HCT116 (cell line): ENCODE measurements around the gene C1orf115. TPM values are rescaled to one million over a fixed set of nuclear protein-coding genes. Genes with fewer than 3 reads are reported as not detected.

Experiments
- ATAC-seq: fragments of 200-7000 bp; cut with Tn5 transposase; 2 replicates; pipeline ENCODE4 v1.9.1; 2020; ENCODE audit warnings: mild to moderate bottlenecking, moderate library complexity
- BruUV-seq: library from RNA; stranded (reverse); fragments of 400-500 nt; replicated peaks from 2 replicates; lab custom pipeline; 2021; lab: Mats Ljungman, UMichigan
- CTCF ChIA-PET: fragments of 300-600 bp; sonication (Branson Sonifier 250); formaldehyde crosslinking; loops from one replicate; lab custom pipeline; 2021; ENCODE audit warnings: antibody characterized with exemption; lab: Charles Lee
- POLR2A ChIA-PET: fragments of 300-600, 350-600 bp; sonication (Branson Sonifier 250); formaldehyde crosslinking; loops from one replicate; lab custom pipeline; 2021; ENCODE audit warnings: antibody characterized with exemption; lab: Charles Lee
- RAD21 ChIA-PET, 2 experiments: fragments of 300-600 bp; sonication (Branson Sonifier 250); formaldehyde crosslinking; loops; one replicate each; lab custom pipeline; 2023; ENCODE audit warnings: low total read pairs in 2 of 2; ENCODE audit not compliant: uncharacterized antibody in 2 of 2, unreplicated experiment in 2 of 2, low non-redundant PET in 1 of 2; lab: Charles Lee
- DNase-seq: peaks from one replicate; pipeline ENCODE4 v3.0.0-alpha.2; 2010; ENCODE audit warnings: low read depth, low spot score
- H2AFZ ChIP-seq: fragments of 200-600 bp; shearing (Covaris generic), sonication (generic); 2 replicates; pipeline ENCODE4 v1.6.1; 2017; ENCODE audit warnings: low read depth, mixed run types, mixed read lengths, antibody characterized with exemption, low read length; ENCODE audit not compliant: poor library complexity, severe bottlenecking
- H3K27ac ChIP-seq: 2 replicates; pipeline ENCODE4 v1.5.1; 2012; ENCODE audit warnings: low read depth, low read length
- H3K27me3 ChIP-seq: fragments of 200-600 bp; sonication (generic); 2 replicates; pipeline ENCODE4 v1.6.1; 2016; ENCODE audit warnings: mixed run types, low read length, mixed read lengths; ENCODE audit not compliant: insufficient read depth
- H3K36me3 ChIP-seq, 2 experiments: fragments of 200-500 bp in 1 of 2; fragments of 200-600 bp in 1 of 2; sonication (Bioruptor generic) in 1 of 2; sonication (generic) in 1 of 2; 2 replicates each; pipeline versions ENCODE4 v1.5.1 to v1.6.1; 2014 to 2016; ENCODE audit warnings: low read length in 2 of 2, inconsistent platforms in 1 of 2, mixed read lengths in 1 of 2, mixed run types in 1 of 2; ENCODE audit not compliant: insufficient read depth in 2 of 2, control insufficient read depth in 1 of 2
- H3K4me1 ChIP-seq, 2 experiments: fragments of 200-600 bp in 1 of 2; sonication (generic) in 1 of 2; 2 replicates each; pipeline versions ENCODE4 v1.5.1 to v1.6.1; 2012 to 2017; ENCODE audit warnings: low read length in 2 of 2, inconsistent platforms in 1 of 2, mild to moderate bottlenecking in 1 of 2, mixed read lengths in 1 of 2, mixed run types in 1 of 2, moderate library complexity in 1 of 2; ENCODE audit not compliant: insufficient read depth in 2 of 2, control insufficient read depth in 1 of 2
- H3K4me2 ChIP-seq: fragments of 200-600 bp; sonication (generic); 2 replicates; pipeline ENCODE4 v1.6.1; 2017; ENCODE audit warnings: mixed run types, low read length, mixed read lengths
- H3K4me3 ChIP-seq, 2 experiments: fragments of 200-600 bp in 1 of 2; sonication (generic) in 1 of 2; replicated peaks in 1 of 2; 2 replicates each; pipeline ENCODE4 v1.5.1; 2011 to 2016; ENCODE audit warnings: low read length in 2 of 2, control low read depth in 1 of 2, low read depth in 1 of 2, mild to moderate bottlenecking in 1 of 2, mixed read lengths in 1 of 2, mixed run types in 1 of 2
- H3K79me2 ChIP-seq: fragments of 200-600 bp; sonication (generic); 2 replicates; pipeline ENCODE4 v1.6.1; 2017; ENCODE audit warnings: mild to moderate bottlenecking, mixed run types, low read length, moderate library complexity, mixed read lengths; ENCODE audit not compliant: insufficient read depth
- H3K9ac ChIP-seq: fragments of 200-600 bp; sonication (generic); 2 replicates; pipeline ENCODE4 v1.6.1; 2016; ENCODE audit warnings: low read length, mixed read lengths
- H3K9me2 ChIP-seq: fragments of 200-600 bp; sonication (generic), shearing (Covaris generic); 2 replicates; pipeline ENCODE4 v1.6.1; 2017; ENCODE audit warnings: mixed run types, mild to moderate bottlenecking, moderate library complexity; ENCODE audit not compliant: insufficient read depth
- H3K9me3 ChIP-seq, 2 experiments: fragments of 200-500 bp in 1 of 2; fragments of 200-600 bp in 1 of 2; sonication (Bioruptor generic) in 1 of 2; sonication (generic) in 1 of 2; 2 replicates each; pipeline ENCODE4 v1.6.1; 2014 to 2017; ENCODE audit warnings: low read length in 2 of 2, mixed read lengths in 2 of 2, inconsistent platforms in 1 of 2, low read depth in 1 of 2, mild to moderate bottlenecking in 1 of 2, mixed run types in 1 of 2, moderate library complexity in 1 of 2; ENCODE audit not compliant: control insufficient read depth in 1 of 2, insufficient read depth in 1 of 2
- H4K20me1 ChIP-seq: fragments of 200-600 bp; sonication (generic), shearing (Covaris generic); 2 replicates; pipeline ENCODE4 v1.6.1; 2017; ENCODE audit warnings: mixed run types, mild to moderate bottlenecking, moderate library complexity; ENCODE audit not compliant: insufficient read depth
- ATF3 ChIP-seq: IDR thresholded peaks from 2 replicates; pipeline ENCODE4 v1.6.1; 2012
- CEBPB ChIP-seq: IDR thresholded peaks from 2 replicates; pipeline ENCODE4 v1.6.1; 2012; ENCODE audit warnings: low read depth
- CTCF ChIP-seq, 3 experiments: fragments of 200-600 bp in 1 of 3; sonication (generic) in 1 of 3; IDR thresholded peaks in 2 of 3; conservative IDR thresholded peaks in 1 of 3; 2 replicates each; pipeline ENCODE4 v1.5.1; 2012 to 2017; ENCODE audit warnings: low read depth in 2 of 3, low read length in 2 of 3, antibody characterized with exemption in 1 of 3, borderline replicate concordance in 1 of 3, control low read depth in 1 of 3, mild to moderate bottlenecking in 1 of 3, mixed read lengths in 1 of 3, mixed run types in 1 of 3, moderate library complexity in 1 of 3; ENCODE audit not compliant: insufficient read depth in 1 of 3
- EGR1 ChIP-seq: IDR thresholded peaks from 2 replicates; pipeline ENCODE4 v1.6.1; 2012; ENCODE audit warnings: low read depth
- EZH2 ChIP-seq: fragments of 200-600 bp; sonication (generic); IDR thresholded peaks from 2 replicates; pipeline ENCODE4 v1.6.1; 2017; ENCODE audit warnings: antibody characterized with exemption, mixed run types
- FOSL1 ChIP-seq: IDR thresholded peaks from 2 replicates; pipeline ENCODE4 v1.6.1; 2012; ENCODE audit warnings: low read depth
- JUND ChIP-seq: IDR thresholded peaks from 2 replicates; pipeline ENCODE4 v1.6.1; 2012
- POLR2A ChIP-seq: IDR thresholded peaks from 2 replicates; pipeline ENCODE4 v1.7.0; 2011; ENCODE audit warnings: borderline replicate concordance; ENCODE audit not compliant: insufficient read depth, insufficient read length; ENCODE audit errors: extremely low read depth
- POLR2AphosphoS5 ChIP-seq: IDR thresholded peaks from 2 replicates; pipeline ENCODE4 v1.6.1; 2011; ENCODE audit warnings: mild to moderate bottlenecking, low read depth, low read length, moderate library complexity
- RAD21 ChIP-seq: IDR thresholded peaks from 2 replicates; pipeline ENCODE4 v1.6.1; 2012; ENCODE audit warnings: low read depth, mild to moderate bottlenecking
- SIN3A ChIP-seq: IDR thresholded peaks from 2 replicates; pipeline ENCODE4 v1.6.1; 2012; ENCODE audit warnings: low read depth
- SRF ChIP-seq: IDR thresholded peaks from 2 replicates; pipeline ENCODE4 v1.6.1; 2012; ENCODE audit warnings: low read depth
- TCF7L2 ChIP-seq: IDR thresholded peaks from 2 replicates; pipeline ENCODE4 v1.7.0; 2011; ENCODE audit warnings: borderline replicate concordance, inconsistent platforms; ENCODE audit not compliant: insufficient read depth, insufficient read length; ENCODE audit errors: extremely low read depth
- YY1 ChIP-seq: IDR thresholded peaks from 2 replicates; pipeline ENCODE4 v1.6.1; 2011; ENCODE audit warnings: low read length, low read depth, moderate library complexity, mild to moderate bottlenecking; ENCODE audit not compliant: insufficient replicate concordance; ENCODE audit errors: extremely low read depth
- ZBTB33 ChIP-seq: IDR thresholded peaks from 2 replicates; pipeline ENCODE4 v1.6.1; 2011; ENCODE audit warnings: mild to moderate bottlenecking, low read length, moderate library complexity; ENCODE audit not compliant: insufficient replicate concordance; ENCODE audit errors: extremely low read depth
- ZNF274 ChIP-seq: fragments of 200-500 bp; sonication (Bioruptor generic); IDR thresholded peaks from 2 replicates; pipeline ENCODE4 v1.6.1; 2014; ENCODE audit warnings: mild to moderate bottlenecking, low read depth, low read length, inconsistent platforms
- intact Hi-C: fragments of 100-400 bp; cut with micrococcal nuclease; formaldehyde crosslinking; loops from 2 replicates; pipeline ENCODE4 v1.10.0; 2022
- total RNA-seq: library from RNA; stranded (reverse); gene quantifications from one replicate; pipeline ENCODE4 v1.2.1, GENCODE V29; 2021; ENCODE audit not compliant: unreplicated experiment

Gene C1orf115
- total RNA-seq, 1 experiment from 2014 or later, result 16.8 TPM

- ChIA-PET POLR2A (no interaction called here), CTCF (interaction anchor here (1.6 kb wide), 1 partner anchor 36 kb away, joined by 6 read pairs; no protein-coding TSS in a partner anchor), RAD21 (no interaction called here)
- BruUV-seq, result no TSS peak
- H3K9me2 ChIP-seq, result no peaks in the 10 kb centered on the region
- no peaks in the 10 kb centered on the region for H3K27me3 ChIP-seq
- TF ChIP-seq YY1 (no peak), ZBTB33 (no peak), SIN3A (no peak), ZNF274 (no peak), ATF3 (no peak), JUND (no peak), TCF7L2 (no peak), SRF (no peak), EZH2 (no peak), POLR2AphosphoS5 (no peak), CEBPB (no peak), POLR2A (no peak), EGR1 (no peak), CTCF (IDR thresholded peaks at IDR 0.05 in 2 of 3, conservative IDR thresholded peaks at IDR 0.05 in 1 of 3; ENCODE audit: borderline replicate concordance in 1 of 3, insufficient read depth in 1 of 3, low read depth in 2 of 3, low read length in 2 of 3) (no peak), RAD21 (no peak), FOSL1 (no peak)
- H3K4me2 ChIP-seq, result no peak overlapping the region
- peaks cover 0 to 6% of the 10 kb centered on the region in 2 experiments; a peak in 2 of 4 replicates for H3K36me3 ChIP-seq
- no peaks in the 10 kb centered on the region for H4K20me1 ChIP-seq
- no peak overlapping the region for H2AFZ ChIP-seq
- H3K4me3 ChIP-seq, result no peak overlapping the region
- no peak overlapping the region for H3K9ac ChIP-seq
- no peak overlapping the region for H3K27ac ChIP-seq
- no peaks in the 10 kb centered on the region for H3K9me3 ChIP-seq
- H3K79me2 ChIP-seq, result no peaks in the 10 kb centered on the region
- no peak for ATAC-seq
- intact Hi-C loops, result no loop called here
- H3K4me1 ChIP-seq, result no peaks in the 10 kb centered on the region; a peak in 2 of 4 replicates
- no peak for DNase-seq
These were observed 6.7 kb downstream of the C1orf115 start for GRCh38 chr1:220696863-220697231.
